K562 (cell line): Measurements from ENCODE around the gene GNAQ. TPM values are rescaled to one million over a fixed set of nuclear protein-coding genes. Genes with fewer than 3 reads are reported as not detected.

Experiments used
- ATAC-seq: fragments of 200-7000 bp; cut with Tn5 transposase; 3 replicates; pipeline ENCODE4 v1.9.1; 2020; ENCODE audit warnings: moderate library complexity
- BruUV-seq: library from RNA; stranded (reverse); fragments of 400-500 nt; replicated peaks from 2 replicates; lab custom pipeline; 2021; lab: Mats Ljungman, UMichigan
- CTCF ChIA-PET: fragments of 300-600 bp; formaldehyde crosslinking; extraction: SDS; loops from one replicate; lab custom pipeline; 2021; ENCODE audit warnings: low intra/inter-chr PET ratio; lab: Yijun Ruan, JAX
- POLR2A ChIA-PET: fragments of 300-600, 350-650 bp; sonication (Branson Sonifier 250); formaldehyde crosslinking; extraction: SDS; loops from one replicate; lab custom pipeline; 2021; ENCODE audit warnings: antibody characterized with exemption, inconsistent platforms; lab: Yijun Ruan, JAX
- DNase-seq, 4 experiments: peaks; one replicate each; pipeline versions ENCODE4 v3.0.0 to v3.0.0-alpha.2; 2011 to 2018; ENCODE audit warnings: low spot score in 3 of 4, mixed read lengths in 3 of 4; ENCODE audit errors: extremely low read depth in 1 of 4
- FAIRE-seq: peaks from 2 replicates; lab custom pipeline; 2011; peaks lifted over from hg19 to GRCh38; lab: Jason Lieb, UNC
- H2AFZ ChIP-seq: 2 replicates; pipeline ENCODE4 v1.6.0; 2011; ENCODE audit warnings: low read depth, low read length, control low read depth, inconsistent platforms
- H3K27ac ChIP-seq: fragments of 200-600 bp; 3 replicates; pipeline ENCODE4 v1.8.0; 2011; ENCODE audit warnings: low read depth, mild to moderate bottlenecking, control low read depth, inconsistent platforms, low read length, moderate library complexity, mixed read lengths; ENCODE audit errors: extremely low read depth
- H3K27me3 ChIP-seq, 2 experiments: fragments of 300-600 bp in 1 of 2; 2 replicates in 1 of 2; 3 replicates in 1 of 2; pipeline versions ENCODE4 v1.6.0 to v1.8.0; 2011; ENCODE audit warnings: inconsistent platforms in 2 of 2, low read length in 2 of 2, mild to moderate bottlenecking in 1 of 2, mixed read lengths in 1 of 2, moderate library complexity in 1 of 2; ENCODE audit not compliant: control insufficient read depth in 2 of 2, insufficient read depth in 2 of 2
- H3K36me3 ChIP-seq: fragments of 300-600 bp; 3 replicates; pipeline ENCODE4 v1.8.0; 2011; ENCODE audit warnings: mild to moderate bottlenecking, low read length, inconsistent platforms; ENCODE audit not compliant: control insufficient read depth, insufficient read depth
- H3K4me1 ChIP-seq, 2 experiments: fragments of 200-600 bp in 1 of 2; replicated peaks in 1 of 2; 2 replicates in 1 of 2; 3 replicates in 1 of 2; pipeline versions ENCODE4 v1.5.1 to v1.8.0; 2011; ENCODE audit warnings: inconsistent platforms in 2 of 2, low read length in 2 of 2, mild to moderate bottlenecking in 1 of 2, mixed read lengths in 1 of 2, moderate library complexity in 1 of 2; ENCODE audit not compliant: control insufficient read depth in 2 of 2, insufficient read depth in 2 of 2
- H3K4me2 ChIP-seq: 2 replicates; pipeline ENCODE4 v1.6.1; 2011; ENCODE audit warnings: low read length, control low read depth, inconsistent platforms, mixed read lengths; ENCODE audit not compliant: insufficient read depth
- H3K4me3 ChIP-seq: fragments of 200-600 bp; sonication (generic), shearing (Covaris generic); 2 replicates; pipeline ENCODE4 v1.5.1; 2016; ENCODE audit warnings: control low read depth, inconsistent platforms
- H3K79me2 ChIP-seq: fragments of 200-600 bp; 3 replicates; pipeline ENCODE4 v1.8.0; 2011; ENCODE audit warnings: low read length, inconsistent platforms; ENCODE audit not compliant: control insufficient read depth, insufficient read depth
- H3K9ac ChIP-seq, 2 experiments: 2 replicates each; pipeline versions ENCODE4 v1.6.0 to v1.6.1; 2011; ENCODE audit warnings: low read depth in 2 of 2, low read length in 2 of 2, control low read depth in 1 of 2, inconsistent platforms in 1 of 2, mild to moderate bottlenecking in 1 of 2, mixed read lengths in 1 of 2; ENCODE audit not compliant: insufficient read depth in 1 of 2
- H3K9me1 ChIP-seq: one replicate; pipeline ENCODE4 v1.6.0; 2011; ENCODE audit warnings: inconsistent platforms, mild to moderate bottlenecking, low read length, moderate library complexity; ENCODE audit not compliant: control insufficient read depth, insufficient read depth
- H3K9me3 ChIP-seq: replicated peaks from 2 replicates; pipeline ENCODE4 v1.5.1; 2011; ENCODE audit warnings: low read depth, low read length, inconsistent platforms; ENCODE audit not compliant: control insufficient read depth, insufficient read depth
- H4K20me1 ChIP-seq: replicated peaks from 2 replicates; pipeline ENCODE4 v1.6.1; 2011; ENCODE audit warnings: low read length, inconsistent platforms, mixed read lengths; ENCODE audit not compliant: control insufficient read depth, insufficient read depth
- ATF7 ChIP-seq: fragments of 450-650 bp; IDR thresholded peaks from 2 replicates; pipeline ENCODE4 v1.7.1; 2014; ENCODE audit warnings: mild to moderate bottlenecking, moderate library complexity
- BDP1 ChIP-seq: IDR thresholded peaks from 3 replicates; pipeline ENCODE4 v1.6.1; 2011; ENCODE audit not compliant: insufficient read length, insufficient read depth
- FOXK2 ChIP-seq, 2 experiments: fragments of 450-650 bp; IDR thresholded peaks in 1 of 2; conservative IDR thresholded peaks in 1 of 2; 2 replicates each; pipeline ENCODE4 v1.6.1; 2016; ENCODE audit warnings: low read depth in 2 of 2, mild to moderate bottlenecking in 1 of 2
- IRF1 ChIP-seq: sonication (generic); formaldehyde crosslinking; IDR thresholded peaks from 2 replicates; pipeline ENCODE4 v1.8.0; 2022; ENCODE audit warnings: missing genetic modification reagents, mild to moderate bottlenecking, borderline replicate concordance
- PTBP1 ChIP-seq: fragments of 200-400 bp; formaldehyde crosslinking; IDR thresholded peaks from 2 replicates; pipeline ENCODE4 v1.6.1; 2017; ENCODE audit warnings: low read depth, low read length
- RBM25 ChIP-seq: fragments of 200-400 bp; formaldehyde crosslinking; IDR thresholded peaks from 2 replicates; pipeline ENCODE4 v1.6.1; 2018; ENCODE audit warnings: low read length, low read depth, moderate library complexity; ENCODE audit not compliant: severe bottlenecking
- REST ChIP-seq, 2 experiments: fragments of 450-650 bp; formaldehyde crosslinking in 1 of 2; IDR thresholded peaks; 2 replicates each; pipeline versions ENCODE4 v1.4.0 to v1.6.1; 2014 to 2020; ENCODE audit warnings: mild to moderate bottlenecking in 2 of 2, borderline replicate concordance in 1 of 2, low read depth in 1 of 2
- ZNF12 ChIP-seq: sonication (generic); formaldehyde crosslinking; IDR thresholded peaks from 2 replicates; pipeline ENCODE4 v1.4.0; 2020; ENCODE audit warnings: mild to moderate bottlenecking, missing genetic modification reagents
- ZNF668 ChIP-seq: fragments of 250-450 bp; sonication (Bioruptor Pico); IDR thresholded peaks from 2 replicates; pipeline ENCODE4 v1.8.0; 2022; ENCODE audit warnings: mild to moderate bottlenecking, inconsistent platforms
- WGBS: fragments of 100-300 bp; shearing (Covaris generic); methylation state at CpG from one replicate; pipeline ENCODE4 v1.1.6; 2016; ENCODE audit warnings: low coverage, mixed read lengths; ENCODE audit not compliant: insufficient coverage; ENCODE audit errors: missing lambda C conversion rate; 5-methylcytosine and 5-hydroxymethylcytosine counted together
- in situ Hi-C: fragments of 300-500 bp; cut with MboI; formaldehyde crosslinking; loops from 4 replicates; pipeline ENCODE4 v1.15.0; 2018; ENCODE audit warnings: inconsistent platforms, mixed read lengths
- intact Hi-C: fragments of 100-400 bp; cut with micrococcal nuclease; formaldehyde crosslinking; loops from 2 replicates; pipeline ENCODE4 v1.14.2; 2022
- polyA plus RNA-seq, 8 experiments: library from polyadenylated mRNA; depleted of rRNA in 4 of 8; stranded (reverse) in 5 of 8; unstranded in 3 of 8; fragments of >200 nt; fragmentation: Nextera tagmentation in 2 of 8; fragmentation: Illumina TruSeq in 1 of 8; extraction: Ambion mirVana in 2 of 8; extraction: Trizol in 1 of 8; gene quantifications; 2 replicates each; pipeline versions ENCODE4 v1.2.1 to v1.2.3, GENCODE V29; 2011 to 2014; ENCODE audit warnings: inconsistent platforms in 1 of 8, missing spikeins in 1 of 8
- total RNA-seq, 7 experiments: library from RNA; depleted of rRNA in 6 of 7; stranded (reverse); fragments of >200 nt in 6 of 7; fragmentation: Illumina TruSeq in 2 of 7; extraction: Trizol in 2 of 7; gene quantifications; 2 replicates each; pipeline versions ENCODE4 v1.2.1 to v1.2.3, GENCODE V29; 2011 to 2021; ENCODE audit warnings: low replicate concordance in 1 of 7
- TF ChIP-seq, protein P1 (sequence below): sonication (generic); formaldehyde crosslinking; IDR thresholded peaks from 2 replicates; pipeline ENCODE4 v1.8.1; 2023; ENCODE audit warnings: mild to moderate bottlenecking, missing genetic modification reagents

GNAQ gene
- total and polyA plus RNA-seq, 9 of the 15 experiments (the other 6 are each of a cell fraction or from before 2014, with no cell fraction given) = 4.8 to 27.9 (median 17.5) TPM

GRCh38 chr9:78041971-78042370 is 10.4 kb upstream of the GNAQ start (continued):
- TF ChIP-seq, protein P1, sequence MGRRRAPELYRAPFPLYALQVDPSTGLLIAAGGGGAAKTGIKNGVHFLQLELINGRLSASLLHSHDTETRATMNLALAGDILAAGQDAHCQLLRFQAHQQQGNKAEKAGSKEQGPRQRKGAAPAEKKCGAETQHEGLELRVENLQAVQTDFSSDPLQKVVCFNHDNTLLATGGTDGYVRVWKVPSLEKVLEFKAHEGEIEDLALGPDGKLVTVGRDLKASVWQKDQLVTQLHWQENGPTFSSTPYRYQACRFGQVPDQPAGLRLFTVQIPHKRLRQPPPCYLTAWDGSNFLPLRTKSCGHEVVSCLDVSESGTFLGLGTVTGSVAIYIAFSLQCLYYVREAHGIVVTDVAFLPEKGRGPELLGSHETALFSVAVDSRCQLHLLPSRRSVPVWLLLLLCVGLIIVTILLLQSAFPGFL = no peak

DNA sequence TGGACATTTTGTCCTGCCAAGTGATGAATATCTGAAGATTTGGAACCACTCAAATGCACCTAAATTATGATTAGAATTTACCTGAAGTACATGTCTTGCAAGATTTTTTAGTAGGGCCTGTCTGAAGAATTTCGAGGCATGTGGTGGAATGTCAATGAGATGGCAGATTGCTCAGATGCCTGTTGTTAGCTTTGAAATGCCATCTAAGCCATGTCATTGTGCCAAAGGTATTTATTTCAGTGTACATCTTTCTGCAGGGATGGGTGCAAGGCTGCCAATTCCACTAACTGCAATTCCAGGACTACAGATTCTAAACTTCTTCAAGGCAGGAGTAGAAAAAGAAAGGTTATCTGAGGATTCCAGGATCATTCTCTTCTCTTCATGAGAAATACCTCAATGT is 9.1 kb upstream of the GNAQ start:
- 9% methylated on average over 1 of the region's 1 CpG for WGBS
- no peak overlapping the region for H2AFZ ChIP-seq
- no peak overlapping the region for H3K9ac ChIP-seq
- H3K4me2 ChIP-seq = no peak overlapping the region
- H3K36me3 ChIP-seq = no peaks in the 10 kb centered on the region
- no peaks in the 10 kb centered on the region for H3K9me1 ChIP-seq
- POLR2A ChIA-PET = no interaction called here
- no TSS peak for BruUV-seq
- in situ Hi-C loops (no loop called here), intact Hi-C loops (no loop called here)
- DNase-seq (no peak), FAIRE-seq (no peak), ATAC-seq (no peak)
- H3K9me3 ChIP-seq = no peaks in the 10 kb centered on the region
- no peaks in the 10 kb centered on the region for H3K79me2 ChIP-seq
- peaks cover 0 to 5% of the 10 kb centered on the region in 2 experiments; a peak in 1 of 5 replicates for H3K27me3 ChIP-seq
- H3K4me1 ChIP-seq = peaks cover 0 to 2% of the 10 kb centered on the region in 2 experiments; a peak in 2 of 5 replicates
- no peaks in the 10 kb centered on the region for H4K20me1 ChIP-seq
- H3K27ac ChIP-seq = no peak overlapping the region
- no peak overlapping the region for H3K4me3 ChIP-seq
- CTCF ChIA-PET = interaction anchor here (0.6 kb wide), 1 partner anchor 9 kb away, joined by 3 read pairs; the partner anchor contains the start of gene GNAQ
- TF ChIP-seq ATF7 = no peak
- TF ChIP-seq PTBP1 = no peak
- TF ChIP-seq ZNF12 (CRISPR knock-in tag) = no peak
- TF ChIP-seq RBM25 = no peak
- TF ChIP-seq BDP1 = no peak
- no peak for TF ChIP-seq ZNF668 (CRISPR knock-in tag)
- no peak for TF ChIP-seq IRF1 (CRISPR knock-in tag)
- no peak for TF ChIP-seq FOXK2 (conservative IDR thresholded peaks at IDR 0.05 in 1 of 2, IDR thresholded peaks at IDR 0.05 in 1 of 2; ENCODE audit: low read depth in 2 of 2)
- TF ChIP-seq REST (IDR thresholded peaks at IDR 0.05; ENCODE audit: borderline replicate concordance) = no peak
- no peak for TF ChIP-seq REST (CRISPR knock-in tag; IDR thresholded peaks at IDR 0.05; ENCODE audit: low read depth)
